GM12801 (cell line): Measurements from ENCODE around the gene L1CAM.

Source experiments
- CTCF ChIP-seq: IDR thresholded peaks from one replicate; pipeline ENCODE4 v1.5.1; 2011; ENCODE audit warnings: control low read depth; ENCODE audit not compliant: insufficient read length; ENCODE audit errors: extremely low read depth

L1CAM gene

GRCh38 chrX:153927672-153927921 lies 41.6 kb upstream of the L1CAM start:
- TF ChIP-seq CTCF: no peak

GRCh38 chrX:153926858-153927671 lies 41.1 kb upstream of the L1CAM start:
- TF ChIP-seq CTCF: no peak

GRCh38 chrX:153926552-153926857 lies 40.5 kb upstream of the L1CAM start:
- TF ChIP-seq CTCF: no peak

- TF ChIP-seq CTCF: no peak
Observed at GRCh38 chrX:153925739-153926551, 40.0 kb upstream of the L1CAM start, which contains the start of gene ARHGAP4. TSS of gene ARHGAP4 (minus strand) at chrX:153926264. CDS start at chrX:153926202, 62 bp downstream.

- TF ChIP-seq CTCF: no peak
Observed at GRCh38 chrX:153925387-153925738, 39.4 kb upstream of the L1CAM start.

- no peak for TF ChIP-seq CTCF
Observed at GRCh38 chrX:153924149-153924861, 38.3 kb upstream of the L1CAM start.
